NCI-H146 (cell line): ENCODE data around the gene CDK18.

ENCODE experiments used
- DNase-seq: peaks from one replicate; lab custom pipeline; 2025; lab: John Stamatoyannopoulos, UW

The CDK18 gene

DNA sequence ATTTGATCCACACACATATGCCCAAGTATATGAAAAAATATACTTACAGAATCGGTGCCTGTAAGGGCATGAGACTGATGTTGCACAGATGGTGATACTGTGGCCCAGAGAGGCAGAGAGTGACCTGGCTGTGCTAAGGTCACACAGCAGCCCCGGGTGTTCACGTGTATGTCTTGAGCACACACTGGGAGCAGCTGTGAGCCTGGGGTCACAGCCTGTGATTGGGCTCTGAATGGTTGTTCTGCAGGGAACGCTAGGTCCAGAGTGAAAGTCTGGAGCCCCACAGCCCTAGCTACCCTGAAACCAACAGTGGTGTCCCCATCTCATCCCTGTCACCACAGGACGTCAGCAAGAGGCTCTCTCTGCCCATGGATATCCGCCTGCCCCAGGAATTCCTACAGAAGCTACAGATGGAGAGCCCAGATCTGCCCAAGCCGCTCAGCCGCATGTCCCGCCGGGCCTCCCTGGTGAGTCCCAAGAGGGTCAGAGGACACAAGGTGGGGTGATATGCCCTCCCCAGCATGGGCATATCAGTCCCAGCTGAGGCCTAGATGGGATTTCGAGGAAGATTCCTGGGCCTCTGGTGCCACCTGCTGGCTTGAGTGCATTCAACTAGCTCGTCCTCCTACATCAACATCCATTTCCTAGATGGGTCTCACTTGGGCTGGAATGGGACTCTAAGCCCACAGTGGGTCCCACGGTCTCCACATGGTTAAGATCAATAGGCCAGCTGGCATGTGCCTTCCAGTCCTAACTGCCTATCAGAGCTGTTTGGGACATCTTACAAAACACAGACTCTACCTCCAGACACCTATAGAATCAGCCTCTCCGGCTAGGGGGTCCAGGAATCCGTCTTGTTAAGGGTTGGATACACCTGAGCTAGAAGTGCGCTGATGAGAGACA, 19.7 kb downstream of the CDK18 start:
- peak; percentile 59 for DNase-seq

DNA sequence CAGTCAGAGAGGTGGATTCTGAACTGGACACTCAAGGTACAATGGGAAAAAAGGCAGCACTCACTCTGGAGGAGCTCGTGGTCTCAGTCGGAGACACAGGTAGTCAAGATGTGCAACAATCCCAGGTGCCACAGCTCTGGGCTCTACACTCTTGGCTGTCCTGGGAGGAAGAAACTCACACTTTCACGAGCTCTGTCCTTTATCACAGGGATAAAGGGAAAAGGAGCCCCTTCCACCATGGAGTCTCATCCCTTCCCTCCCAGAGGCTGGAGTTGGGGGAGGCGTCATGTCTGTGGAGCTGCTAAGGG, 20.3 kb downstream of the CDK18 start:
- no peak for DNase-seq

DNA sequence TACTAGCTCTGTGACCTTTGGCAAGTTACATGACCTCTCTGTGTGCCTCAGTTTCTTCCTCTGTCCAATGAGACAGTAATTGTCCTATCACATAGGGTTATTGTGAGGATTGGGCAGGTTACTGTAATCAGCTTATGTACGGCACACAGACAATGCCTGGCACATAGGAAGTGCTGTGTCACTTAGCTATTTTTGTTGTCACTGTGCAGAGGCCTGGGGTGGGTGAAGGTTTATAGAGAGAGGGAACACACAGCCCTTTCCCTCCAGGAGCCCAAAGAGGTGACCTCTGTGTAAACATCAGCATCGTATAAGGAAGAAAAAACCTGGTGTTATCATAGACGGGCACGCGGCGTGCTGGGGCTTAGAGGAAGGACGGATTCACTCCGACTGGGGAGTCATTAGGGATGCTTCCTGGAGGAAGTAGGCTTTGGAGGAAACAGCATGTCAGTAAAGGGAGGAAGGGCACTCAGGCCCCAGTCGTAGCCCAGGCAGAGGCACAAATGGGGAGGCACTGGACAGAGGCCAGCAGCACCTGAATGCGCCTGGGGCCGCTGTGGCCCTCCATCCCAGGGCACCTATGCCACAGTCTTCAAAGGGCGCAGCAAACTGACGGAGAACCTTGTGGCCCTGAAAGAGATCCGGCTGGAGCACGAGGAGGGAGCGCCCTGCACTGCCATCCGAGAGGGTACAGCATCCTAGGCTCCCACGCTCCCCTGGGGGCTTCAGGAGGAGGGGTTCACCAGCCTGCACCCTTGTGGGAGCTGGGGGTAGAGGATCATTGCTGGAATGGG, 21.2 kb downstream of the CDK18 start:
- DNase-seq, result no peak

DNA sequence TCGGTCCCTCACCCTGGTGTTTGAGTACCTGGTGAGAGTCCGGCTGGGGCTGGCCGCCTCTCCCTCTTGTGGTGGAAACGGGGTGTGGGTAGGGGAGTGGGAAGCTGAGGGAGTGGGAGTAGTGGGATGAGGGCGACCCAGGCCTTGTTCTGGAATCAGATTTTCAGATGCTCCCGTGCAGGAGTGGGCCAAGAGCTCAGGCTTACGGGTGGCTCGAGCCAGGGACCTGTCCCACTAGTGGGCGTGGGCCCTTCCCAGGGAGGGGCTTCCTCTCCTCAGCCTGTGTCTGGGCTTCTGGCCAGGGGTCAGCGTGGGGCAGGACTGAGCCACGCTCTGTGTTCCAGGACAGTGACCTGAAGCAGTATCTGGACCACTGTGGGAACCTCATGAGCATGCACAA, 22.0 kb downstream of the CDK18 start:
- DNase-seq, result no peak

DNA sequence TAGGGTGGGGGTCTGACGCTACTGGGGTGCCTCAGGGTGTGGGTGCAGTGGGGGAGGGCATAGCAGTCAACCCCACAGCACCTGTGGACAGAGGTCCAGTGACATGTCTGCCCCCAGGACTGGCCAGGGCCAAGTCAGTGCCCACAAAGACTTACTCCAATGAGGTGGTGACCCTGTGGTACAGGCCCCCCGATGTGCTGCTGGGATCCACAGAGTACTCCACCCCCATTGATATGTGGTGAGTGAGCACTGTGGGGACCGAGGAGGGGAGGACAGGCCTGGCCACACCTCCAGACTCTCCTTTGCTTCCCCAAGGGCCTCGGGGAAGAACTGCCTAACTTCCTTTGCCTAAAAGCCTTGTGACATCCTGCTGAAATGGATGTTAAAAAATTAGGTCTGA, 23.5 kb downstream of the CDK18 start:
- no peak for DNase-seq

DNA sequence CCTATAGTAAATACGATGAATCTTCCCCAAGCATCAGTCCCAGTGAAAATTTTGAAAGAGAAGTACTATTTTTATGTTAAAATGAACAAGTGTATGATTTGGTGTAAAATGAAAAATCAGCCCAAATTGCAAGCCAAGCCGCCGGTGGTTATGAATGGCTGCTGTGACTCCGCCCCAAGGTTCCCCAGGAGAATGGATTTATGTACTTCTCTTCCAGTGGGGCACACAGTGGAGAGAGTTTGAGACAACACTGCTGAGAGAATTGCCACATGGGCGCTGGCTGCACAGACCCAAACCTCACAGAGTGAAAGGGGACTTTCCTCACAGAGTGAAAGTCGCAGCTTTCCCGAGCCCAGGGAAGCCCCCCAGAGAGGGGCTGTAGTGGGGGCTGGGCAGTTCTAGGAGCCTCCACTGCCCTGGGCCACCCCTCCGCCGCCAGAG, 24.0 kb downstream of the CDK18 start:
- no peak for DNase-seq

DNA sequence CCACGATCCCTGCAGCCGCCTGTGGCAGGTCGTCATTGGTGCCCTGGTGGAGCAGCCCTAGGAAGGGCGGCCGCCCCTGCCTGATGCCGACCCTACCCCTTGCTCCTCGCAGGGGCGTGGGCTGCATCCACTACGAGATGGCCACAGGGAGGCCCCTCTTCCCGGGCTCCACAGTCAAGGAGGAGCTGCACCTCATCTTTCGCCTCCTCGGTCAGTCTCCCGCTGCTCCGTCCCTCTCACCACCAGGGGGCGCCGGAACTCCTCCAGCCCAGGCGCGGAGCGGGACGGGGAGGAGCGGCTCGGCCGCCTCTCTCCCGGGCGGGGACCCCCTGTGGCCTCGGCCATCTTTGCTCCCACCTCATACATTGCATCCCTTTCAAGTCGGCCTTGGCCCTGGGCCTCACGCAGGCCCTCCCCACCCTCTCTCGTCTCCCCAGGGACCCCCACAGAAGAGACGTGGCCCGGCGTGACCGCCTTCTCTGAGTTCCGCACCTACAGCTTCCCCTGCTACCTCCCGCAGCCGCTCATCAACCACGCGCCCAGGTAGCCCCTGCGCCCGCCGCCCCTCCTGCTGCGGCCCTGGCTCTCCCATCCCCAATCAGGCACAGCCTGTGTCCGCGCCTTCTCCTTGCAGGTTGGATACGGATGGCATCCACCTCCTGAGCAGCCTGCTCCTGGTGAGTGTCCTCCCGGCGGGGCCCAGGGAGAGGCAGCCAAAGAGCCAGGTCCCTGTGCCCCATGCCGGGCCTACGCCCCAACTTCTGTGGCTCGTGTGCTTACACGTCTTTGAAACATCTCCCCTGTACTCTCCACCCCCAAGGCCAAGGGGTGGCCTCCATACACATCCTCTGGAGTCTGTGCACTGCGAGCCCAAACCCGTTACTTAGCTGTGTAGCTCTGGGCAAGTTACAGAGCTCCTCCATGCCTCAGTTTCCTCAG, 24.7 kb downstream of the CDK18 start:
- peak; percentile 47 for DNase-seq

DNA sequence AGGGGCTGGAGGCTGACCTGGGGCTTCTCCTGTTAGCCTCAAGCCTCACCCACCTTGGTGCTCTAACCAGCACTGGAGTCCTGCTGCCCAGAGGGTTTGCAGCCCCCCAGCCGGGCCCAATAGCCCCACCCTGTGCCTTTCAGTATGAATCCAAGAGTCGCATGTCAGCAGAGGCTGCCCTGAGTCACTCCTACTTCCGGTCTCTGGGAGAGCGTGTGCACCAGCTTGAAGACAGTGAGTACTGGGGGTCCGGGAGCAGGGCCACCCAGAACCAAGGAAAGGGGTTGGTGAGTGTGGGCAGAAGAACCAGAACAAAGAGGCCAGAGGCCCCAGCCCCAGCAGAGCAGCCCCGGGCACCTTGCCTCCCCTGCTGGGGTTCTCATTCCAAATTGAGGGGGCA, 25.6 kb downstream of the CDK18 start:
- no peak for DNase-seq

DNA sequence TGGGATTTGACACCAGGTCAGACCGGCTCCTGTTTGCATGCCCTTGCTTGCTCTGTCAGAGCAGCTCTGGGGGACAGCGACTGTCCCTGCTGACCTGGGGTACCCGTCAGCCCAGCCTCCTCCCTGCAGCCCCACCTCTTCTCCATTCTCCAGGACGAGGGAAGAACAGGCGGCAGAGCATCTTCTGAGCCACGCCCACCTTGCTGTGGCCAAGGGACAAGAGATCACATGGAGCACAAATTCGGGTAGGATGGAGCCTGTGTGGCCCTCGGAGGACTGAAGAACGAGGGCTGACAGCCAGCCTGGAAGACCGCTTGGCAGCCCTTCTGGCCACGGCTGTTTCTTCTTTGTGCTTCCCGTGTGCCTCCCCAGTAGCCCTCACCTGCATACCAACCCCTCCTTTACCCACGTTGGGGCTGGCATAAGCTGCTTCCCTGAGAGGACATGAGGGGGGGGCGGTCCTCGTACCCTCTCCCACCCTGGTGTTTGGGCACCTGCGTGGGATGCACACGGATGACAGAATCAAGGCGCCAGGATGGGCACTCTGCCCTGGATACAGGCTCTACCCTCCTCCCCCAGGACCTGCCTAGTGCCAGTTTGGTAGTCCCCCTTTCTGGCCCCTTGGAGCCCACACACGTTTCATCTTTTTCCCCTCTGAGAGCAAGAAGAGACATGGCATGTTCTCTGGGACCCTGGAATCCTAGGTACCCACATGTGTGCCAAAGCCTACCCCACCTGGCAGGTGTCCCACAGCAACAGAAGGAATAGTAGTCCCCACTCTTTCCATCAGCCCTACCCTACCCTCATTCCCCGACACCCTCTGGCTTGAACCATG, 26.9 kb downstream of the CDK18 start:
- no peak for DNase-seq

DNA sequence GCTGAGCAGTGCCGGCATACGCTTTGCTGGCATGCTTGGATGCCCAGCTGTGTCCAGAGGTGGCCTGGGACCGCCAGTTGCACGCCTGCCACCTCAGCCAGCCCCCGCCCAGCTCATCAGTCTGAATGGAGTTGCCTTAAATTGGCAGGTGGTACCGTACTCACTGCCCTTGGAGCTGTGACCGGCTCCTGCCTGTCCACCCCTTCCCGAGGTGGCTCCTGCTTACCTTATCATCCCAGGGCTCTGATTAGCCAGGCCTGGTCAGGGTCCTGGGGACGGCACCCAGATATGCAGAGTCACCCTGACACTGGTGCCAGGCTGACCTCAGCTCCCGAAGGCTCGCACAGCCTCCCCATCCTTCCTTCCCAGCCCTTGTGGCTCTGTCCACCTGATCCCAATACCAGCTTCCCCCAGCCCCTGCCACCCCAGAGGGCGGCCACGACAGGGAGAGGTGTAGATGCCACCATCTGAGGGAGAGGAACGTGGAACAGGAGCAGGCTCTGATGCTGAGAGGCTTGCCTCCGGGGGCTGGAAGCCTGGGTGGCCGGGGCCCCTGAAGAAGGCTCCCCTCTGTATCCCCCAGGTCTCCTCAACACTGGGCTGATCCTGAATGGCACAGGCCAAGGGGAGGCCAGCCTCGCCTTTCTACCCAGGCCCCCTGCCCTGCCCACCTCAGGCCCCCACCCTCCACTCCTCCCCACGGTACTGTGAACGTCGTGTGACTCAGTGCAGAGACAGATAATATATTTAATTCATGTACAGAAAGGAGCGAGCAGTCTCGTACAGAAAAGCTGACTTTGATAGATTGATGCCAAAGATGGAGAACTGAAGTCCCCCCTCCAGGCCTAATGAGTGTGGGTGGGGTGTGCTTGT, 27.8 kb downstream of the CDK18 start:
- no peak for DNase-seq

DNA sequence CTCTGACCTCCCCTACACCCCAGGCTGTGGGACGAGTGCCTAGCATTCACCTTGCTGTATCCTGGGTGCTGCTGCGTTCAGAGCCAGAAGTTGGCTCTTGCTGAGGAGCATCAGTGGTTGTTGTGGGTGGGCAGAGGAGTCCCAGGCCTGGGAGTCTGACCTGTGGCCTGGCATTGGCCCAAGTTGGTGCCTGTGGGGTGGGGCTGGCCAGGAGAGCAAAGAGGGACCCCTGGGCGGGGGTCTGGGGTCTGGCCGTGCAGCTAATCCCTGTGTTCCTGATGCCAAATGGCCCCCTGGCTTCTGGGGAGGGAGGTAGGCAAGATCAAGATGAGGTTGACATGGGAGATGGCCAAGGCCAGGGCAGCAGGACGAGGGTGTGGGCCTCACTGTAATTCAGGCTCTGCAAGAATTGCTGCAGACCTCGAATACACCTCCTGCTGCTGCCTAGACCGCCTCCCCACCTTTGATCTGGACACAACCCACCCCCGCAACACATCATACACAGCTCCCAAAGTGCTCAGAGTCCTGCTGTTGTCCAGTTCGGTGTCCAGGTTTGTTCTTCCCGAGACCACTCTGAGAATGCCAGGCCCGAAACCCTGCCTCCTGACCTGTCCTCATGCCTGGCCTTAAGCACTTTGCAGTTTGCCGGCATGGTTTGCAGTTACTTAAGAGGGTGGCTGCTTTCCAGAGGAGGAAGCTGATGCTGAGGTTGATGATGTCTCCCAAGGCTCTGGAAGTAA, 28.7 kb downstream of the CDK18 start:
- DNase-seq, result no peak

DNA sequence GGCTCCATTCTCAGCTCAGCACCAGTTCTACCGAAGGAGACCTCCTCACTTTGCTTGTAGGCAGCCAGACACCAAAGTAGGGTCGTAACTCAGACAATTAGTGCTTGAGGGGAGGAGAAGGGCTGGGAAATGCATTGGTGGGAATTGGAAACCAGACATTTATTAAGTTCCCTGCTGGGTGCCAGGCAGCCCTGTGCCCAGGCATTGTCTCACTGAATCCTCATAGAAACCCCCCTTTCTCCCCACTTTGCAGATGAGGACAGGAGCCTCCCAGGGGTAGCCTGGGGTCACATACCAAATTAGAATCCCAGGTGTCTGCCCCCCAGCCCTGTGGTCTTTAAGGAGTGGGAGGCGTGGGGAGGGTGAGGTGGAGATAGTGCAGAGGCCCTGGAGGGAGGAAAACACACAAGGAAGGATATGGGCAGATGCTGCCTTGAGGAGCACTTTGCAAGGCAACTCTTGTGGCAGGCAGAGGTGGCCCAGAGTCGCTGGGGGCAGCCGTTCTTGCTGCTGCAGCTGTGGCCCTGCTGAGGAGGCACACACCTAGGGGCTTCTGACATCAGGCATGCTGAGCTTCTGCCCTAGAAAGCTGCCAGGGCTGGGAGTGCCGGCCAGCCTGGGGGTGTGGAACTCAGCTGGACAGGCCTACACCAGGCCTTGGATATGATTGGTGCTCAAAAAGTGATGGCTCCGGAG, 29.4 kb downstream of the CDK18 start:
- DNase-seq, result no peak

DNA sequence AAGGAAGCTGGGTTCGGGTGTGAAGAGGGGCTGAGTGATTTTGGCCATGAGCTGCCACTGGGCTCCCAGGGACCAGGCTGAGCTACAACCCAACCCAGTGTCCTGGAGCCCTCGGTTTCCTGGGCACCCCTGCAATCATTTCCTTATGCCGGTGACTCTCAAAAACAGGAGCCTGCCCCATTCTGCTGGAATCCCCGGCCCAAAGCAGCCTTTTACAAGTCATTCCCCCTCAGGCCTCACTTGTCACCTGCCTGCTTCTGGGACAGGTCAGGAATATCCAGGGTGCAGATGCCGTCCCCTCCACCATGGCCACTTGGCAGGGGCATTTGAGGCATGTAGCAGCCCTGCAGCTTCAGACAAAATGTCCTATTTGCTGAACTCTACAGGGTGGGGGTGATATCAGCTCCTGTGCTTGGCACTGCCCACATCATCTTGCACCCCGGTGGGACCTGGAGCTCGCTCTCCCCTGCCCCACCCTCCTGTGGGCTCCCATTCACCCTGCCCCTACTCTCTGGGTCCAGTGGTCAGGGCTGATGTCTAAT, 30.0 kb downstream of the CDK18 start:
- no peak for DNase-seq

DNA sequence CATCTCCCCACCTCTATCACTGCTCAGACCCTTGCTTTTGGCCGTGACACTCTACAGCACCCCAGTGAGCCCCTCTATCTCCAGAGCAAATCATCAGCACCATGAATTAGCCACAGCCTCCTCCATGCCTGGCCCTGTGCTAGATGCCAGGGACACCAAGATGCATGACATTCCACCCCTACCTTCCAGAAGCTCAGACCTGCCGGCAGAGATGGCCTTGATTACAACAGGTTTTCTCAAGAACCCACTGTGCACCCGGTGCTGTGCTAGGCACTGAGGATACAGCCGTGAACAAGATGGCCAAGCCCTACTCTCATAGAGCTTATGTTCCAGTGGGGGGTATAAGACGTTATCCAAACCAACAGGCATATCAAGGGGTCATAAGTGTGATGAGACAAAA, 30.6 kb downstream of the CDK18 start:
- DNase-seq, result no peak

DNA sequence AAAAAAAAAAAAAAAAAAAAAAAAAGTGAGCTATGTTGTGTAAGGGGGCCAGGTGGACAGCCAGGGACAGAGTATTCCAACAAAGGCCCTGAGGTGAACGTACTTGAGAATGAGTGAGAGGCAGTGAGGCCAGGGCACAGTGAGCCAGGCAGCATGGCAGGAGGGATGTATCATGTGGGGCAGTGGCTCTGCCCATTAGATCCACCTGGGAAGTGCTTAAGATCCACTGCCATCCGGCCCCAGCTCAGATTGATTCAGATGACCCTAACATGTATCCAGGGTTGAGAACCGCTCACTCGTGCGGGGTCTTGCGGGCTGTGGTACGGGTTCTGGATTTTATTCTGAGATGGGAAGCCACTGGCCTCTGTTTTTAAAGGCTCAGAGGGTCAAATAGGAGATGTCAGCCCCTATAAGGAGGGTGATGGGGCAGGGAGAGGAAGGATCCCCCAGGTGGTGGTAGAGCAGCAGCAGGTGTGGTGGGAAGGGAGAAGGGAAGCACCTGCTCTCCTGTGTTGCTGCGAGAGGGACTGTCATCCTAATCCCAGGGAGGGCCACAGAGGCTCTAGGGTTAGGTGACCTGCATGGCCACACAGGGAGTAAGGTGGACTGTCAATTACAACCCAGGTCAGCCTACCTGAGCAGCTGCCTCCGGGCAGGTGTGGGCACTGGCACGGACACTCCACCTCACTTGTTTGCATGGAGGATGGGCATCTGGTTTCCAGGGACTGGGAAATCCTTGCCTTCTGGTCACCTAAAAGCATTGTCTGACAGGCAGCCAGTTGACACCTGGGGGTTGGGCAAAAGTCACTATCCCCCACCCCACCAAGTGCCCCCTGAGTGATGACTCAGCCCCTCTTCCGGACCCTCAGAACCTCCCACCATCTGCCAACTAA, 31.6 kb downstream of the CDK18 start:
- DNase-seq, result peak; percentile 86

DNA sequence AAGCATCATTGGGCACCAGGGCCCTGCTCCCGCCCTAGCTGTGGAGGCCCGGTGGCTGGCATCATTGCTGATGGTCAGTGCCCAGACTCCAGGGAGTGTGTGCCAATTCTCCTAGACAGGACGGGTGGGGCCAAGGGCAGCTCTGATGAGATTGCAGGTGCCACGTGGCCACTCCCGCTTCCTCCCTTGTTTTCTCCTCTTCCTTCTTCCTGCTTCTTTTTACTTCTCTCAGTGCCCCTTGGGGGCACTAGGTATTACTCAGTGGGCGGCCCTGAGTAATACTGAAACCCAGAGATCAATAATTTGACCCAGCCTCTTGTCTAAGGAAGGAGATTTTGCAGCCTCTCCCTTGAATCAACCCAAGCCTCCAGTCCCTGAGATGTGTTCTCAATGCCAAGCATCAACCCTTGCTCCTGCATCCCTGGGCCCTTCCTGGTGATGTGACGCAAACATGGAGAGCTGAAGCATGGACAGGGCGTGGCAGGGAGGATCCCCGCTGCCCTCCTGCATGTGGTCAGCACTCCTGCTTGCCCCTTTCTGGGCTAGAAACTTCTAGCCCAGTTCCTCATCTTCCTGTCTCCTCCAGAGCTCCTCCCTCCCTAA, 32.4 kb downstream of the CDK18 start:
- no peak for DNase-seq

DNA sequence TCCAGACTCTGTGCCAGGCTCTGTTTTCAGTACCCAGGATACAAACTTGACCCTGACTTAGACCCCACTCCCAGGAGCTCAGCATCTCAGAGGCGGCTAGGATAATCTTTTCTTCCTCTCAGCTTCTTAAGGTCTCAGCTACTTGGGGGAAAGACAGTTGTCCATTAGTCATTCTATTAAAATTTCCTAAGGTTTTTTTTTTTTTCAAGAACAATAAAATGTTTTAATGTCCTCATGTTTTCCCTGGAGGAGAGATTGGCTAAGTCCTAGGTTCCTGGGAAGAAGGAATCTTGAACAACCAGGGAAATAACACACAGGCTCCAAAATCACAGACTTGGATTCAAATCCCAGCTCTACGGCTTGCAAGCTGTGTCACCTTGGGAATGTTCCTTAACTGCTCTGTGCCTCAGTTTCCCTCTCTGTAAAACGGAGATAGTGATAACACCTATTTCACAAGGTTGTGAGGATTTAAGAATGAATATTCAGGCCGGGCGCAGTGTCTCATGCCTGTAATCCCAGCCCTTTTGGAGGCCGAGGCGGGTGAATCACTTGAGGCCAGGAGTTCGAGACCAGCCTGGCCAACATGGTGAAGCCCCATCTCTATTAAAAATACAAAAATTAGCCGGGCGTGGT, 33.0 kb downstream of the CDK18 start:
- DNase-seq, result no peak
